Measurements from ENCODE around the gene PROX1.

PROX1 gene

GRCh38 chr1:213997038-213997771 lies 9.4 kb downstream of the PROX1 start:
- peak in 14 of 58 donors; percentile 14 to 59 (median 40) for DNase-seq

- DNase-seq: no peak
These were observed 10.0 kb downstream of the PROX1 start for GRCh38 chr1:213997772-213998107.

- DNase-seq: no peak
These were observed 11.0 kb downstream of the PROX1 start for GRCh38 chr1:213998785-213999184.

- DNase-seq: no peak
These were observed 12.0 kb downstream of the PROX1 start for GRCh38 chr1:213999732-214000131.

GRCh38 chr1:214002060-214002459 lies 14.3 kb downstream of the PROX1 start:
- no peak for DNase-seq

- peak in 2 of 58 donors; percentile 42 to 73 for DNase-seq
These were observed 14.7 kb downstream of the PROX1 start for GRCh38 chr1:214002472-214002871.

- DNase-seq: no peak
These were observed 15.5 kb downstream of the PROX1 start for GRCh38 chr1:214003233-214003632.

GRCh38 chr1:214004014-214004413 lies 16.2 kb downstream of the PROX1 start:
- DNase-seq: no peak

GRCh38 chr1:214004795-214005194 lies 17.0 kb downstream of the PROX1 start:
- no peak for DNase-seq

- no peak for DNase-seq
These were observed 17.9 kb downstream of the PROX1 start for GRCh38 chr1:214005708-214006107.

- no peak for DNase-seq
These were observed 19.1 kb downstream of the PROX1 start for GRCh38 chr1:214006845-214007244.

GRCh38 chr1:214008347-214008746 lies 20.6 kb downstream of the PROX1 start:
- DNase-seq: no peak

- no peak for DNase-seq
These were observed 21.1 kb downstream of the PROX1 start for GRCh38 chr1:214008791-214009422.

- DNase-seq: no peak
These were observed 21.8 kb downstream of the PROX1 start for GRCh38 chr1:214009423-214010196.

GRCh38 chr1:214010197-214010573 lies 22.4 kb downstream of the PROX1 start:
- DNase-seq: no peak

GRCh38 chr1:214010717-214011116 lies 22.9 kb downstream of the PROX1 start:
- no peak for DNase-seq

- DNase-seq: no peak
These were observed 24.6 kb downstream of the PROX1 start for GRCh38 chr1:214012418-214012817.

GRCh38 chr1:214013614-214014377 lies 26.0 kb downstream of the PROX1 start:
- DNase-seq: no peak

GRCh38 chr1:214014730-214015129 lies 27.0 kb downstream of the PROX1 start:
- no peak for DNase-seq

GRCh38 chr1:214017191-214017982 lies 29.6 kb downstream of the PROX1 start:
- no peak for DNase-seq

Data from anterior cingulate cortex (tissue), 58 donors.